Ovary (tissue), 9 donors: ENCODE results near the gene EIF4G2. TPM values are rescaled to one million over a fixed set of nuclear protein-coding genes. Genes with fewer than 3 reads are reported as not detected.

Experiments used
- DNase-seq, 5 donors: peaks; one replicate each; pipeline ENCODE4 v3.0.0-alpha.2; 2019 to 2020
- H3K27ac ChIP-seq, 2 donors: fragments of 200-600 bp; one replicate each; pipeline versions ENCODE4 v1.5.1 to v1.8.0; 2019 to 2022
- H3K27me3 ChIP-seq: fragments of 200-600 bp; one replicate; pipeline ENCODE4 v1.8.0; 2022
- H3K36me3 ChIP-seq: fragments of 200-600 bp; sonication (generic); one replicate; pipeline ENCODE4 v1.5.1; 2019
- H3K4me1 ChIP-seq: one replicate; pipeline ENCODE4 v1.8.1; 2013; ENCODE audit warnings: mild to moderate bottlenecking, moderate library complexity; ENCODE audit not compliant: insufficient read depth
- H3K4me3 ChIP-seq: fragments of 200-600 bp; sonication (generic); one replicate; pipeline ENCODE4 v1.5.1; 2017
- H3K9me3 ChIP-seq, 2 donors: fragments of 200-600 bp in 1 of 2; sonication (generic) in 1 of 2; one replicate each; pipeline versions ENCODE4 v1.5.1 to v1.8.1; 2013 to 2019; ENCODE audit warnings: mild to moderate bottlenecking in 1 of 2, moderate library complexity in 1 of 2
- EP300 ChIP-seq: sonication (generic); formaldehyde crosslinking; IDR thresholded peaks from one replicate; pipeline ENCODE4 v1.6.1; 2017; ENCODE audit warnings: antibody characterized with exemption
- POLR2A ChIP-seq: fragments of 450-650 bp; IDR thresholded peaks from one replicate; pipeline ENCODE4 v1.6.1; 2017; ENCODE audit warnings: antibody characterized with exemption, mild to moderate bottlenecking, moderate library complexity
- WGBS, 3 donors: extraction: QIAGEN DNeasy Blood & Tissue Kit in 1 of 3; methylation state at CpG; one replicate each; pipeline versions ENCODE4 v1.1.5 to v1.1.7; 2013 to 2017; 5-methylcytosine and 5-hydroxymethylcytosine counted together
- intact Hi-C, 4 donors: fragments of 100-400 bp; cut with DNase I; formaldehyde crosslinking; loops; one replicate each; pipeline versions ENCODE4 v1.11.0 to v1.15.1; 2022 to 2023
- polyA plus RNA-seq, 2 donors: library from polyadenylated mRNA; stranded (reverse); fragments of 200-250 nt in 1 of 2; fragments of 350-450 nt in 1 of 2; fragmentation: Illumina TruSeq in 1 of 2; extraction: RNeasy Lipid Tissue Mini Kit (QIAGEN cat#74804) in 1 of 2; gene quantifications; one replicate each; pipeline ENCODE4 v1.2.3, GENCODE V29; 2013 to 2014
- total RNA-seq, 7 donors: library from RNA; depleted of rRNA in 2 of 7; stranded (reverse); fragments of >200 nt in 2 of 7; fragmentation: NEBNext Ultra II Directional in 3 of 7; extraction: Animal tissue kit (Norgen Biotek cat#: 25700) in 3 of 7; gene quantifications; one replicate each; pipeline versions ENCODE4 v1.1.0 to v1.2.4, GENCODE V29; 2016 to 2023
- TF ChIP-seq, protein P1 (sequence below), 3 donors: fragments of 450-650 bp in 2 of 3; fragments of 200-600 bp in 1 of 3; IDR thresholded peaks; one replicate each; pipeline versions ENCODE4 v1.5.1 to v1.8.0; 2016 to 2022; ENCODE audit warnings: antibody characterized with exemption in 3 of 3, mild to moderate bottlenecking in 1 of 3
- donor health status: DM: no; HTN: no; CAD: no; lungs with moderate emphysema.
- donor health status: DM: no; HTN: no; CAD: no.
- donor health status: Bipolar disorder and iron deficiency.
- donor health status: DM: yes; HTN: yes; CAD: no.
- donor health status: DM: no; HTN: no; CAD: no.
- donor health status: DM: yes; HTN: yes; CAD: no.

Gene EIF4G2
- total and polyA plus RNA-seq, 9 donors: 206 to 761 (median 582) TPM

- no peaks in the 10 kb centered on the region for H3K4me1 ChIP-seq
- no peaks in the 10 kb centered on the region for H3K27me3 ChIP-seq
- no peak overlapping the region for H3K4me3 ChIP-seq
- TF ChIP-seq, protein P1, sequence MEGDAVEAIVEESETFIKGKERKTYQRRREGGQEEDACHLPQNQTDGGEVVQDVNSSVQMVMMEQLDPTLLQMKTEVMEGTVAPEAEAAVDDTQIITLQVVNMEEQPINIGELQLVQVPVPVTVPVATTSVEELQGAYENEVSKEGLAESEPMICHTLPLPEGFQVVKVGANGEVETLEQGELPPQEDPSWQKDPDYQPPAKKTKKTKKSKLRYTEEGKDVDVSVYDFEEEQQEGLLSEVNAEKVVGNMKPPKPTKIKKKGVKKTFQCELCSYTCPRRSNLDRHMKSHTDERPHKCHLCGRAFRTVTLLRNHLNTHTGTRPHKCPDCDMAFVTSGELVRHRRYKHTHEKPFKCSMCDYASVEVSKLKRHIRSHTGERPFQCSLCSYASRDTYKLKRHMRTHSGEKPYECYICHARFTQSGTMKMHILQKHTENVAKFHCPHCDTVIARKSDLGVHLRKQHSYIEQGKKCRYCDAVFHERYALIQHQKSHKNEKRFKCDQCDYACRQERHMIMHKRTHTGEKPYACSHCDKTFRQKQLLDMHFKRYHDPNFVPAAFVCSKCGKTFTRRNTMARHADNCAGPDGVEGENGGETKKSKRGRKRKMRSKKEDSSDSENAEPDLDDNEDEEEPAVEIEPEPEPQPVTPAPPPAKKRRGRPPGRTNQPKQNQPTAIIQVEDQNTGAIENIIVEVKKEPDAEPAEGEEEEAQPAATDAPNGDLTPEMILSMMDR (IDR thresholded peaks at IDR 0.05): no peak
- TF ChIP-seq EP300 (no peak), POLR2A (no peak)
- H3K9me3 ChIP-seq: no peaks in the 10 kb centered on the region
- intact Hi-C loops: no loop called here
- no peaks in the 10 kb centered on the region for H3K36me3 ChIP-seq
- no peak overlapping the region for H3K27ac ChIP-seq
- 67 to 79% (median 73%) methylated on average over 13 of the region's 13 CpGs for WGBS, 3 donors
- DNase-seq: no peak
These were observed 30.3 kb downstream of the EIF4G2 start for GRCh38 chr11:10778217-10778970.

DNA sequence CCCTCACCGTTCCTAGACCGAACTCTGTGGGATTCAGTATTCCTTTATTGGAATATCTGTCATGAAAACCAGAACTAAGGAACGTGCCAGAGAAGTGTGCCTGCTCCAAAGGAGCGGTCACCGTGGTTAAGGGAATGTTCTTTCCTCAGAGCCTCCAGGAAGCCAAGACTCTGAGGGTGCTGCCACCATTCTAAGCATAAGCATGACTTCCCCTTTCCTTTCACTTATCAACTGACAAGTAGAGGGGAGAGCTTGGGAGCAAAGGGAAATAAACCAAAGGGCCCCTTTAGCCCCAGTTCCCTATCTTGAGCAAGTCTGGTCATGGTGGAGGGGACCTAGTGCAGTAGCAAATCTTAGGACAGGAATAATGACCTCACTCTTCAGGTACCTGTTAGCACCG, 30.9 kb downstream of the EIF4G2 start:
- no peaks in the 10 kb centered on the region for H3K9me3 ChIP-seq
- intact Hi-C loops: no loop called here
- no peaks in the 10 kb centered on the region for H3K36me3 ChIP-seq
- DNase-seq: no peak
- TF ChIP-seq EP300: no peak
- TF ChIP-seq POLR2A: no peak
- TF ChIP-seq, protein P1 (IDR thresholded peaks at IDR 0.05): no peak
- no peaks in the 10 kb centered on the region for H3K27me3 ChIP-seq
- H3K4me3 ChIP-seq: no peak overlapping the region
- no peaks in the 10 kb centered on the region for H3K4me1 ChIP-seq
- no peak overlapping the region for H3K27ac ChIP-seq
- WGBS, 3 donors: 72 to 74% (median 73%) methylated on average over 6 of the region's 6 CpGs

- H3K27ac ChIP-seq: no peak overlapping the region
- TF ChIP-seq, protein P1 (IDR thresholded peaks at IDR 0.05): no peak
- TF ChIP-seq EP300 (no peak), POLR2A (no peak)
These were observed 31.3 kb downstream of the EIF4G2 start for GRCh38 chr11:10777393-10777793.

GRCh38 chr11:10774811-10775210, 33.9 kb downstream of the EIF4G2 start:
- TF ChIP-seq EP300 (no peak), POLR2A (no peak)
- TF ChIP-seq, protein P1 (IDR thresholded peaks at IDR 0.05): no peak
- no peak overlapping the region for H3K27ac ChIP-seq
- H3K9me3 ChIP-seq: no peaks in the 10 kb centered on the region
- H3K27me3 ChIP-seq: no peaks in the 10 kb centered on the region
- H3K4me1 ChIP-seq: no peaks in the 10 kb centered on the region
- H3K4me3 ChIP-seq: no peak overlapping the region
- intact Hi-C loops: no loop called here
- no peaks in the 10 kb centered on the region for H3K36me3 ChIP-seq
- DNase-seq: no peak
- 73 to 90% (median 83%) methylated on average over 2 of the region's 2 CpGs for WGBS, 3 donors

More at GRCh38 chr11:10777393-10777793, 31.3 kb downstream of the EIF4G2 start:
- no peak overlapping the region for H3K4me3 ChIP-seq
- DNase-seq: no peak
- H3K4me1 ChIP-seq: no peaks in the 10 kb centered on the region
- no peaks in the 10 kb centered on the region for H3K36me3 ChIP-seq
- no peaks in the 10 kb centered on the region for H3K9me3 ChIP-seq
- intact Hi-C loops: no loop called here
- H3K27me3 ChIP-seq: no peaks in the 10 kb centered on the region
- 73 to 79% (median 77%) methylated on average over 3 of the region's 3 CpGs for WGBS, 3 donors
